Osteoblast (primary cell): Measurements from ENCODE around the gene MAGEA10. TPM values are rescaled to one million over a fixed set of nuclear protein-coding genes. Genes with fewer than 3 reads are reported as not detected.

Experiments
- DNase-seq: peaks from one replicate; pipeline ENCODE4 v3.0.0; 2011; ENCODE audit warnings: low spot score, mixed read lengths; ENCODE audit not compliant: insufficient read length; ENCODE audit errors: missing footprints
- H2AFZ ChIP-seq: 2 replicates; pipeline ENCODE4 v1.6.0; 2011; ENCODE audit warnings: mild to moderate bottlenecking, low read length
- H3K27ac ChIP-seq: 2 replicates; pipeline ENCODE4 v1.5.1; 2011; ENCODE audit warnings: mild to moderate bottlenecking, low read depth, low read length, moderate library complexity
- H3K27me3 ChIP-seq: 2 replicates; pipeline ENCODE4 v1.6.0; 2012; ENCODE audit warnings: mild to moderate bottlenecking, control low read depth, inconsistent platforms, low read length, moderate library complexity; ENCODE audit not compliant: insufficient read depth
- H3K36me3 ChIP-seq: 2 replicates; pipeline ENCODE4 v1.5.1; 2011; ENCODE audit warnings: mild to moderate bottlenecking, low read length, control low read depth, moderate library complexity; ENCODE audit not compliant: insufficient read depth
- H3K4me1 ChIP-seq: 2 replicates; pipeline ENCODE4 v1.5.1; 2011; ENCODE audit warnings: mild to moderate bottlenecking, low read length, control low read depth, moderate library complexity; ENCODE audit not compliant: insufficient read depth
- H3K4me2 ChIP-seq: 2 replicates; pipeline ENCODE4 v1.6.0; 2011; ENCODE audit warnings: mild to moderate bottlenecking, low read length; ENCODE audit not compliant: insufficient read depth
- H3K4me3 ChIP-seq: fragments of 200-600 bp; sonication (generic); 3 replicates; pipeline ENCODE4 v1.5.1; 2012; ENCODE audit warnings: mild to moderate bottlenecking, low read length, inconsistent platforms; ENCODE audit not compliant: insufficient read depth
- H3K79me2 ChIP-seq: 2 replicates; pipeline ENCODE4 v1.6.0; 2012; ENCODE audit warnings: mild to moderate bottlenecking, low read length, control low read depth, inconsistent platforms; ENCODE audit not compliant: insufficient read depth
- H3K9me3 ChIP-seq: 2 replicates; pipeline ENCODE4 v1.5.1; 2011; ENCODE audit warnings: low read depth, low read length, control low read depth
- H4K20me1 ChIP-seq: 2 replicates; pipeline ENCODE4 v1.6.0; 2012; ENCODE audit warnings: mild to moderate bottlenecking, low read length, control low read depth; ENCODE audit not compliant: insufficient read depth
- CTCF ChIP-seq: IDR thresholded peaks from 2 replicates; pipeline ENCODE4 v1.5.1; 2011; ENCODE audit warnings: mild to moderate bottlenecking, low read depth, low read length, moderate library complexity; ENCODE audit errors: extremely low read depth
- total RNA-seq: library from RNA; depleted of rRNA; stranded (reverse); fragments of >200 nt; gene quantifications from 2 replicates; pipeline ENCODE4 v1.2.3, GENCODE V29; 2012

Gene MAGEA10
- total RNA-seq, 1 donor: not detected

GRCh38 chrX:152117305-152117704, 21.1 kb downstream of the MAGEA10 start:
- no peaks in the 10 kb centered on the region for H3K9me3 ChIP-seq
- no peaks in the 10 kb centered on the region for H3K27me3 ChIP-seq
- H3K27ac ChIP-seq: no peak overlapping the region
- H3K79me2 ChIP-seq: no peaks in the 10 kb centered on the region
- no peak overlapping the region for H3K4me2 ChIP-seq
- no peak for DNase-seq
- no peaks in the 10 kb centered on the region for H4K20me1 ChIP-seq
- H3K4me1 ChIP-seq: no peaks in the 10 kb centered on the region
- no peaks in the 10 kb centered on the region for H3K36me3 ChIP-seq
- H3K4me3 ChIP-seq: no peak overlapping the region
- H2AFZ ChIP-seq: no peak overlapping the region
- TF ChIP-seq CTCF: no peak

GRCh38 chrX:152108527-152108926, 29.9 kb downstream of the MAGEA10 start:
- H3K79me2 ChIP-seq: no peaks in the 10 kb centered on the region
- no peak overlapping the region for H2AFZ ChIP-seq
- no peak for TF ChIP-seq CTCF
- no peaks in the 10 kb centered on the region for H4K20me1 ChIP-seq
- no peak for DNase-seq
- H3K27me3 ChIP-seq: no peaks in the 10 kb centered on the region
- H3K36me3 ChIP-seq: no peaks in the 10 kb centered on the region
- no peaks in the 10 kb centered on the region for H3K9me3 ChIP-seq
- H3K4me3 ChIP-seq: no peak overlapping the region
- H3K4me2 ChIP-seq: no peak overlapping the region
- no peaks in the 10 kb centered on the region for H3K4me1 ChIP-seq
- no peak overlapping the region for H3K27ac ChIP-seq

- no peak overlapping the region for H2AFZ ChIP-seq
- no peaks in the 10 kb centered on the region for H3K36me3 ChIP-seq
- no peak for TF ChIP-seq CTCF
- no peak overlapping the region for H3K4me2 ChIP-seq
- H3K4me1 ChIP-seq: no peaks in the 10 kb centered on the region
- H3K79me2 ChIP-seq: no peaks in the 10 kb centered on the region
- H3K4me3 ChIP-seq: no peak overlapping the region
- H3K9me3 ChIP-seq: no peaks in the 10 kb centered on the region
- no peaks in the 10 kb centered on the region for H4K20me1 ChIP-seq
- no peak overlapping the region for H3K27ac ChIP-seq
- no peak for DNase-seq
- H3K27me3 ChIP-seq: no peaks in the 10 kb centered on the region
Observed at GRCh38 chrX:152103866-152104265, 34.5 kb downstream of the MAGEA10 start.

- Histone ChIP-seq H4K20me1 (no peaks in the 10 kb centered on the region), H3K27ac (no peak overlapping the region), H3K4me1 (no peaks in the 10 kb centered on the region), H2AFZ (no peak overlapping the region), H3K9me3 (no peaks in the 10 kb centered on the region), H3K36me3 (no peaks in the 10 kb centered on the region), H3K27me3 (no peaks in the 10 kb centered on the region), H3K4me2 (no peak overlapping the region), H3K4me3 (no peak overlapping the region), H3K79me2 (no peaks in the 10 kb centered on the region)
- no peak for DNase-seq
- no peak for TF ChIP-seq CTCF
Observed at GRCh38 chrX:152086141-152086540, 52.2 kb downstream of the MAGEA10 start.

Other genes with a start within 250 kb of the MAGEA10 start
- not detected in 2 replicates for gene MAGEA4, start 225.7 kb downstream of the MAGEA10 start, total RNA-seq
- gene GABRE, start 163.9 kb downstream of the MAGEA10 start, total RNA-seq: 32.1 and 33.3 TPM in 2 replicates